Measurements from ENCODE around the gene TPSAB1. TPM values are rescaled to one million over a fixed set of nuclear protein-coding genes. Genes with fewer than 3 reads are reported as not detected.
"Not testable (repeated sequence)": the region's sequence is repeated elsewhere in the genome, so short reads cannot be mapped to it uniquely, and the experiment has no call there.

The TPSAB1 gene
- total and polyA plus RNA-seq, 7 experiments from 2014 or later, result 3.2 to 10.2 TPM; not detected in 5

- no peaks in the 10 kb centered on the region for H3K36me3 ChIP-seq (ENCODE audit: control insufficient read depth in 2 of 3, insufficient read depth in 3 of 3, low read length in 3 of 3)
- ChIA-PET CTCF (no interaction called here), POLR2A (no interaction called here)
- H3K4me3 ChIP-seq (ENCODE audit: low read length), result no peak overlapping the region
- intact Hi-C loops (cut with micrococcal nuclease), result no loop called here
- no peaks in the 10 kb centered on the region for H3K36me3 Mint-ChIP-seq
- no peaks in the 10 kb centered on the region for H3K4me1 ChIP-seq (ENCODE audit: control insufficient read depth in 2 of 2, insufficient read depth in 2 of 2, low read length in 2 of 2)
- no peaks in the 10 kb centered on the region for H3K27me3 ChIP-seq (ENCODE audit: control insufficient read depth in 2 of 2, insufficient read depth in 2 of 2, low read length in 2 of 2)
- ATAC-seq (no peak), DNase-seq (no peak)
- H3K27ac ChIP-seq (ENCODE audit: low read depth, low read length), result no peak overlapping the region
- no peak overlapping the region for H3K27ac Mint-ChIP-seq
- H3K9me3 Mint-ChIP-seq, result no peaks in the 10 kb centered on the region
- H3K9me3 ChIP-seq (ENCODE audit: control insufficient read depth in 2 of 3, low read length in 3 of 3), result no peaks in the 10 kb centered on the region
- no peaks in the 10 kb centered on the region for H3K4me1 Mint-ChIP-seq
- H3K4me3 Mint-ChIP-seq, result no peak overlapping the region
- no peaks in the 10 kb centered on the region for H3K27me3 Mint-ChIP-seq
These were observed 16.9 kb upstream of the TPSAB1 start for GRCh38 chr16:1223355-1224214.

- Mint-ChIP-seq H3K36me3 (no peaks in the 10 kb centered on the region), H3K4me1 (no peaks in the 10 kb centered on the region), H3K27me3 (no peaks in the 10 kb centered on the region), H3K4me3 (no peak overlapping the region), H3K27ac (no peak overlapping the region), H3K9me3 (no peaks in the 10 kb centered on the region)
- H3K9me3 ChIP-seq (ENCODE audit: control insufficient read depth in 2 of 3, low read length in 3 of 3), result no peaks in the 10 kb centered on the region
- H3K4me3 ChIP-seq (ENCODE audit: low read length), result no peak overlapping the region
- no peak overlapping the region for H3K27ac ChIP-seq (ENCODE audit: low read depth, low read length)
- intact Hi-C loops (cut with micrococcal nuclease), result no loop called here
- ChIA-PET CTCF (no interaction called here), POLR2A (no interaction called here)
- H3K36me3 ChIP-seq (ENCODE audit: control insufficient read depth in 2 of 3, insufficient read depth in 3 of 3, low read length in 3 of 3), result no peaks in the 10 kb centered on the region
- H3K27me3 ChIP-seq (ENCODE audit: control insufficient read depth in 2 of 2, insufficient read depth in 2 of 2, low read length in 2 of 2), result no peaks in the 10 kb centered on the region
- H3K4me1 ChIP-seq (ENCODE audit: control insufficient read depth in 2 of 2, insufficient read depth in 2 of 2, low read length in 2 of 2), result no peaks in the 10 kb centered on the region
- no peak for DNase-seq
- ATAC-seq, result no peak
These were observed 15.9 kb upstream of the TPSAB1 start for GRCh38 chr16:1224558-1224957.

GRCh38 chr16:1225051-1225451 lies 15.5 kb upstream of the TPSAB1 start, which contains the start of gene TPSG1:
Gene TPSG1 (minus strand): TSS chr16:1225268. CDS start chr16:1225252, 16 bp downstream.
- Mint-ChIP-seq H3K27ac (no peak within 1 kb of the TSS), H3K27me3 (no peaks in the 10 kb centered on the region), H3K4me1 (no peaks in the 10 kb centered on the region), H3K36me3 (no peaks in the 10 kb centered on the region), H3K4me3 (no peak within 1 kb of the TSS), H3K9me3 (no peaks in the 10 kb centered on the region)
- POLR2A ChIA-PET, result no interaction called here
- ATAC-seq (no peak), DNase-seq (no peak)
- no peaks in the 10 kb centered on the region for H3K9me3 ChIP-seq (ENCODE audit: control insufficient read depth in 2 of 3, low read length in 3 of 3)
- H3K27me3 ChIP-seq (ENCODE audit: control insufficient read depth in 2 of 2, insufficient read depth in 2 of 2, low read length in 2 of 2), result no peaks in the 10 kb centered on the region
- no peaks in the 10 kb centered on the region for H3K4me1 ChIP-seq (ENCODE audit: control insufficient read depth in 2 of 2, insufficient read depth in 2 of 2, low read length in 2 of 2)
- H3K36me3 ChIP-seq (ENCODE audit: control insufficient read depth in 2 of 3, insufficient read depth in 3 of 3, low read length in 3 of 3), result no peaks in the 10 kb centered on the region
- H3K4me3 ChIP-seq (ENCODE audit: low read length), result no peak within 1 kb of the TSS
- intact Hi-C loops (cut with micrococcal nuclease), result no loop called here
- CTCF ChIA-PET, result no interaction called here
- no peak within 1 kb of the TSS for H3K27ac ChIP-seq (ENCODE audit: low read depth, low read length)

GRCh38 chr16:1225728-1226311 lies 14.7 kb upstream of the TPSAB1 start:
- H3K9me3 Mint-ChIP-seq; H3K36me3 Mint-ChIP-seq; ATAC-seq; H3K27ac Mint-ChIP-seq; POLR2A ChIA-PET; H3K27me3 ChIP-seq (ENCODE audit: control insufficient read depth in 2 of 2, insufficient read depth in 2 of 2, low read length in 2 of 2); H3K27ac ChIP-seq (ENCODE audit: low read depth, low read length); H3K4me1 ChIP-seq (ENCODE audit: control insufficient read depth in 2 of 2, insufficient read depth in 2 of 2, low read length in 2 of 2); H3K4me3 Mint-ChIP-seq; H3K9me3 ChIP-seq (ENCODE audit: control insufficient read depth in 2 of 3, low read length in 3 of 3); CTCF ChIA-PET; intact Hi-C loops (cut with micrococcal nuclease); DNase-seq; H3K27me3 Mint-ChIP-seq; H3K4me3 ChIP-seq (ENCODE audit: low read length); H3K4me1 Mint-ChIP-seq; H3K36me3 ChIP-seq (ENCODE audit: control insufficient read depth in 2 of 3, insufficient read depth in 3 of 3, low read length in 3 of 3): not testable (repeated sequence)

- H3K27ac ChIP-seq (ENCODE audit: low read depth, low read length); H3K4me3 Mint-ChIP-seq; intact Hi-C loops (cut with micrococcal nuclease); H3K4me3 ChIP-seq (ENCODE audit: low read length); CTCF ChIA-PET; H3K27me3 ChIP-seq (ENCODE audit: control insufficient read depth in 2 of 2, insufficient read depth in 2 of 2, low read length in 2 of 2); H3K9me3 Mint-ChIP-seq; POLR2A ChIA-PET; H3K9me3 ChIP-seq (ENCODE audit: control insufficient read depth in 2 of 3, low read length in 3 of 3); DNase-seq; H3K4me1 Mint-ChIP-seq; H3K27ac Mint-ChIP-seq; ATAC-seq; H3K36me3 ChIP-seq (ENCODE audit: control insufficient read depth in 2 of 3, insufficient read depth in 3 of 3, low read length in 3 of 3); H3K4me1 ChIP-seq (ENCODE audit: control insufficient read depth in 2 of 2, insufficient read depth in 2 of 2, low read length in 2 of 2); H3K27me3 Mint-ChIP-seq; H3K36me3 Mint-ChIP-seq: not testable (repeated sequence)
These were observed 13.8 kb upstream of the TPSAB1 start for GRCh38 chr16:1226692-1227091.

- H3K36me3 ChIP-seq (ENCODE audit: control insufficient read depth in 2 of 3, insufficient read depth in 3 of 3, low read length in 3 of 3); H3K36me3 Mint-ChIP-seq; H3K27ac Mint-ChIP-seq; POLR2A ChIA-PET; CTCF ChIA-PET; H3K27ac ChIP-seq (ENCODE audit: low read depth, low read length); H3K9me3 Mint-ChIP-seq; H3K4me1 ChIP-seq (ENCODE audit: control insufficient read depth in 2 of 2, insufficient read depth in 2 of 2, low read length in 2 of 2); ATAC-seq; H3K4me3 Mint-ChIP-seq; H3K9me3 ChIP-seq (ENCODE audit: control insufficient read depth in 2 of 3, low read length in 3 of 3); intact Hi-C loops (cut with micrococcal nuclease); H3K27me3 Mint-ChIP-seq; H3K4me3 ChIP-seq (ENCODE audit: low read length); H3K27me3 ChIP-seq (ENCODE audit: control insufficient read depth in 2 of 2, insufficient read depth in 2 of 2, low read length in 2 of 2); H3K4me1 Mint-ChIP-seq: not testable (repeated sequence)
- peak in 1 of 9 donors; percentile 5 for DNase-seq
These were observed 12.3 kb upstream of the TPSAB1 start for GRCh38 chr16:1228227-1228626.

- H3K4me3 ChIP-seq (ENCODE audit: low read length); H3K27me3 Mint-ChIP-seq; H3K4me3 Mint-ChIP-seq; intact Hi-C loops (cut with micrococcal nuclease); H3K27ac Mint-ChIP-seq; H3K36me3 Mint-ChIP-seq; H3K27me3 ChIP-seq (ENCODE audit: control insufficient read depth in 2 of 2, insufficient read depth in 2 of 2, low read length in 2 of 2); POLR2A ChIA-PET; CTCF ChIA-PET; H3K9me3 ChIP-seq (ENCODE audit: control insufficient read depth in 2 of 3, low read length in 3 of 3); DNase-seq; H3K4me1 ChIP-seq (ENCODE audit: control insufficient read depth in 2 of 2, insufficient read depth in 2 of 2, low read length in 2 of 2); H3K36me3 ChIP-seq (ENCODE audit: control insufficient read depth in 2 of 3, insufficient read depth in 3 of 3, low read length in 3 of 3); ATAC-seq; H3K27ac ChIP-seq (ENCODE audit: low read depth, low read length); H3K4me1 Mint-ChIP-seq; H3K9me3 Mint-ChIP-seq: not testable (repeated sequence)
These were observed 11.0 kb upstream of the TPSAB1 start for GRCh38 chr16:1229476-1229875.

All from naive thymus-derived CD4-positive, alpha-beta T cell (primary cell).